GM21723 (cell line): ENCODE measurements around the gene PRTG.
"Not testable (repeated sequence)": the region's sequence is repeated elsewhere in the genome, so short reads cannot be mapped to it uniquely, and the experiment has no call there.

Experiments
- ATAC-seq: cut with Tn5 transposase; IDR thresholded peaks from one replicate; pipeline ENCODE4 v1.9.1; 2021; ENCODE audit warnings: mild to moderate bottlenecking, moderate library complexity; ENCODE audit not compliant: unreplicated experiment

The PRTG gene

GRCh38 chr15:55707518-55707917 is 35.4 kb downstream of the PRTG start:
- no peak for ATAC-seq

GRCh38 chr15:55703873-55704301 is 39.1 kb downstream of the PRTG start:
- no peak for ATAC-seq

- no peak for ATAC-seq
Observed at GRCh38 chr15:55700876-55701275, 42.1 kb downstream of the PRTG start.

- ATAC-seq: no peak
Observed at GRCh38 chr15:55698653-55699052, 44.3 kb downstream of the PRTG start.

- ATAC-seq: no peak
Observed at GRCh38 chr15:55696221-55696620, 46.7 kb downstream of the PRTG start.

- no peak for ATAC-seq
Observed at GRCh38 chr15:55695432-55695831, 47.5 kb downstream of the PRTG start.

GRCh38 chr15:55694652-55695150 is 48.3 kb downstream of the PRTG start:
- ATAC-seq: peak; percentile 94

- ATAC-seq: not testable (repeated sequence)
Observed at GRCh38 chr15:55693116-55693515, 49.8 kb downstream of the PRTG start.

GRCh38 chr15:55687792-55688191 is 55.2 kb downstream of the PRTG start:
- ATAC-seq: no peak

GRCh38 chr15:55685286-55685685 is 57.7 kb downstream of the PRTG start:
- peak; percentile 85 for ATAC-seq

- ATAC-seq: no peak
Observed at GRCh38 chr15:55683376-55683775, 59.6 kb downstream of the PRTG start.

GRCh38 chr15:55681631-55682030 is 61.3 kb downstream of the PRTG start:
- ATAC-seq: peak; percentile 74

- no peak for ATAC-seq
Observed at GRCh38 chr15:55676507-55676906, 66.4 kb downstream of the PRTG start.

- no peak for ATAC-seq
Observed at GRCh38 chr15:55673287-55673686, 69.7 kb downstream of the PRTG start.

- ATAC-seq: no peak
Observed at GRCh38 chr15:55669270-55669669, 73.7 kb downstream of the PRTG start.

GRCh38 chr15:55665605-55666227 is 77.2 kb downstream of the PRTG start:
- ATAC-seq: no peak

- ATAC-seq: no peak
Observed at GRCh38 chr15:55661428-55661827, 81.5 kb downstream of the PRTG start.

GRCh38 chr15:55660153-55660552 is 82.8 kb downstream of the PRTG start:
- ATAC-seq: no peak

- ATAC-seq: no peak
Observed at GRCh38 chr15:55659481-55659880, 83.5 kb downstream of the PRTG start.

GRCh38 chr15:55658886-55659285 is 84.1 kb downstream of the PRTG start:
- no peak for ATAC-seq

- ATAC-seq: no peak
Observed at GRCh38 chr15:55654561-55655031, 88.4 kb downstream of the PRTG start.

GRCh38 chr15:55652909-55653495 is 90.0 kb downstream of the PRTG start:
- no peak for ATAC-seq

GRCh38 chr15:55652359-55652758 is 90.6 kb downstream of the PRTG start:
- ATAC-seq: no peak
